ENCODE data around the gene LPCAT3.
"Not testable (repeated sequence)": the region's sequence is repeated elsewhere in the genome, so short reads cannot be mapped to it uniquely, and the experiment has no call there.

Gene LPCAT3

GRCh38 chr12:7018350-7019042 is at the start of gene LPCAT3:
Gene LPCAT3, minus strand, starts transcription at chr12:7018476. Its CDS starts 52 bp downstream, at chr12:7018424.
- DNase-seq: peak; percentile 98 to 99

- DNase-seq: no peak
Measured at GRCh38 chr12:7067096-7067495, 48.8 kb upstream of the LPCAT3 start.

- DNase-seq: no peak
Measured at GRCh38 chr12:7066596-7066995, 48.3 kb upstream of the LPCAT3 start.

GRCh38 chr12:7065073-7065623 is 46.9 kb upstream of the LPCAT3 start:
- no peak for DNase-seq

- DNase-seq: no peak
Measured at GRCh38 chr12:7064516-7064915, 46.2 kb upstream of the LPCAT3 start.

- no peak for DNase-seq
Measured at GRCh38 chr12:7061596-7061995, 43.3 kb upstream of the LPCAT3 start.

GRCh38 chr12:7061138-7061537 is 42.9 kb upstream of the LPCAT3 start:
- DNase-seq: no peak

GRCh38 chr12:7060353-7060954 is 42.2 kb upstream of the LPCAT3 start, which contains the start of gene C1S:
Gene C1S, plus strand, starts transcription at chr12:7060718. Its CDS starts 1,195 bp downstream, at chr12:7061913.
- DNase-seq: no peak

- no peak for DNase-seq
Measured at GRCh38 chr12:7059780-7060179, 41.5 kb upstream of the LPCAT3 start.

- no peak for DNase-seq
Measured at GRCh38 chr12:7058850-7059395, 40.6 kb upstream of the LPCAT3 start.

GRCh38 chr12:7058163-7058845 is 40.0 kb upstream of the LPCAT3 start:
- no peak for DNase-seq

GRCh38 chr12:7055736-7056135 is 37.5 kb upstream of the LPCAT3 start:
- not testable (repeated sequence) for DNase-seq

GRCh38 chr12:7054925-7055324 is 36.6 kb upstream of the LPCAT3 start:
- DNase-seq: no peak

- not testable (repeated sequence) for DNase-seq
Measured at GRCh38 chr12:7049973-7050372, 31.7 kb upstream of the LPCAT3 start.

- DNase-seq: not testable (repeated sequence)
Measured at GRCh38 chr12:7049445-7049951, 31.2 kb upstream of the LPCAT3 start.

- no peak for DNase-seq
Measured at GRCh38 chr12:7047306-7047705, 29.0 kb upstream of the LPCAT3 start.

GRCh38 chr12:7046383-7047105 is 28.3 kb upstream of the LPCAT3 start:
- DNase-seq: no peak

GRCh38 chr12:7045913-7046312 is 27.6 kb upstream of the LPCAT3 start:
- no peak for DNase-seq

GRCh38 chr12:7042842-7043241 is 24.6 kb upstream of the LPCAT3 start:
- DNase-seq: no peak

GRCh38 chr12:7039403-7039802 is 21.1 kb upstream of the LPCAT3 start:
- no peak for DNase-seq

- no peak for DNase-seq
Measured at GRCh38 chr12:7038591-7038990, 20.3 kb upstream of the LPCAT3 start.

- DNase-seq: not testable (repeated sequence)
Measured at GRCh38 chr12:7037411-7037810, 19.1 kb upstream of the LPCAT3 start.

Data from activated T-cell treated with anti-CD3 and anti-CD28 coated beads, Interleukin-2, amount 50 U/mL, for 48 hours (primary cell).